HG03457 (cell line): ENCODE measurements around the gene CDC5L.
"Not testable (repeated sequence)": the region's sequence is repeated elsewhere in the genome, so short reads cannot be mapped to it uniquely, and the experiment has no call there.

ENCODE experiments used
- ATAC-seq: cut with Tn5 transposase; IDR thresholded peaks from one replicate; pipeline ENCODE4 v1.9.1; 2021; ENCODE audit warnings: moderate number of reproducible peaks; ENCODE audit not compliant: unreplicated experiment

Gene CDC5L

GRCh38 chr6:44449181-44449580 is 61.7 kb downstream of the CDC5L start:
- not testable (repeated sequence) for ATAC-seq

GRCh38 chr6:44451803-44452695 is 64.5 kb downstream of the CDC5L start:
- ATAC-seq = no peak

- ATAC-seq = no peak
Measured at GRCh38 chr6:44452725-44453124, 65.2 kb downstream of the CDC5L start.

- no peak for ATAC-seq
Measured at GRCh38 chr6:44453146-44453545, 65.6 kb downstream of the CDC5L start.

GRCh38 chr6:44454198-44454597 is 66.7 kb downstream of the CDC5L start:
- ATAC-seq = no peak

- ATAC-seq = no peak
Measured at GRCh38 chr6:44456070-44456965, 68.8 kb downstream of the CDC5L start.

GRCh38 chr6:44456966-44457292 is 69.4 kb downstream of the CDC5L start:
- ATAC-seq = no peak

- ATAC-seq = no peak
Measured at GRCh38 chr6:44457596-44457995, 70.1 kb downstream of the CDC5L start.

- no peak for ATAC-seq
Measured at GRCh38 chr6:44458551-44458950, 71.0 kb downstream of the CDC5L start.

GRCh38 chr6:44462335-44462734 is 74.8 kb downstream of the CDC5L start:
- ATAC-seq = no peak

GRCh38 chr6:44462797-44463727 is 75.6 kb downstream of the CDC5L start:
- no peak for ATAC-seq

- no peak for ATAC-seq
Measured at GRCh38 chr6:44463728-44464450, 76.4 kb downstream of the CDC5L start.

GRCh38 chr6:44464527-44465310 is 77.2 kb downstream of the CDC5L start:
- ATAC-seq = no peak

GRCh38 chr6:44466955-44467354 is 79.4 kb downstream of the CDC5L start:
- no peak for ATAC-seq

GRCh38 chr6:44468835-44469234 is 81.3 kb downstream of the CDC5L start:
- ATAC-seq = no peak

GRCh38 chr6:44470115-44470464 is 82.6 kb downstream of the CDC5L start:
- ATAC-seq = no peak

- no peak for ATAC-seq
Measured at GRCh38 chr6:44470746-44471145, 83.2 kb downstream of the CDC5L start.

GRCh38 chr6:44471271-44471981 is 83.9 kb downstream of the CDC5L start:
- ATAC-seq = no peak
